ENCODE results near the gene MSRB1. TPM values are rescaled to one million over a fixed set of nuclear protein-coding genes. Genes with fewer than 3 reads are reported as not detected.
"Not testable (repeated sequence)": the region's sequence is repeated elsewhere in the genome, so short reads cannot be mapped to it uniquely, and the experiment has no call there.

MSRB1 gene
- total RNA-seq, 1 donor from 2014 or later, result 3.6 TPM

DNA sequence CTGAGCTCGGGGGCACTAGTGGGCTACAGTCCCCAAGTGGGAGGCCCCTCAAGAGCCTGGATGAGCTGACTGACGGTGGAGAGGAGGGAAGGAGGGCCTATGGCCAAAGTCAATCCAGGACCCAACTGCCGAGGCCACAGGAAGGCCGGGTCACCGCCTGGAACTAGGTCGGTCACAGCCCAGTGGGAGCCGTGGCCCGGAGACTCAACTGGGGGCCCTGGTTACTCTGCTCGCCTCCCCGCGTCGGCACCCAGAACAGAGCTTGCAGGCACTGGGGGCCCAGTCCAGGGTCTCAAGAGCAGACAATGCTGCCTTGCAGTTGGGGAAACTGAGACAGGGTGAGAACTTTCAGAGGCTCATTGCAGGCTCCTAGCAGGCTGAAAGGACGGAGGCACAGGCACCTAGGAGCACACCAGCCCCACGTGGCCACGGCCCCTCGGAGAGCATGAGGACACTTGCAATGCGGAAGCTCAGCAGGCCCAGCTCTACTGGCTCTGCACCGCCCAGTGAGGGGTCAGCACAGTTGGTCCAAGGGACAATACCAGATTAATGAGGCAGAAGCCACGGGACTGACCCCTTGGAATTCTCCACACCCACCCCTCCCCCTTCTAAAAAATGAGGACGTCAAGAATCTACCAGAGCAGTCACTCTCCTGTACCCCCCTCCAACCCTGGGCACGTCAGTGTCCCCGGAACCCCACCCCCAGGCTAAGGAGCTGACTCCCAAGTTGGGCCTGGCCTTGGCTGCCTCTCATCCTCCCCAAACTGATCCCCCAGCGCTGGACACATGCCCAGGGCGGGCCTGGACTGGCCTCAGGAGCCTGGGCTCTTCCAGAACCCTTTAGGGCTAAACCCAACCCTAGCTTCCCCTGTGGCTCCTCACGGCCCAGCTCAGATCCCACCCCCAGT, 27.0 kb downstream of the MSRB1 start:
- no peak for DNase-seq

DNA sequence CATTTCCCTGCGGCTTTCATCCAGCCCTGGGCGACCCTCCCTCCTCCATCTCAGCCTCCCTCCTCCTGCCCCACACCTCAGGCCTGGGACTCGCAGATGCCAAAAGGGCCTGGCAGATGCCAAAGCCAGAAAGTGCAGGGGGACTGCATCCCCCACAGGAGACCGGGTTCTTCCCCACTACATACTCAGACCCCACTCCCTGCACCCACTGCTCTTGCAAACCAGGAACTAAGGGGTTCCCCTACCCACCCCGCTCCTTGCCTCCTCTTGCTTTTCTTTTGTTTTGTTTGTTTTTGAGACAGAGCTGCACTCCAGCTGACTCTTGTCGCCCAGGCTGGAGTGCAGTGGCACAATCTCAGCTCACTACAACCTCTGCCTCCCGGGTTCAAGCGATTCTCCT, 28.0 kb downstream of the MSRB1 start:
- DNase-seq, result no peak

- no peak for DNase-seq
Observed at GRCh38 chr16:1914084-1914608, 28.9 kb downstream of the MSRB1 start.

DNA sequence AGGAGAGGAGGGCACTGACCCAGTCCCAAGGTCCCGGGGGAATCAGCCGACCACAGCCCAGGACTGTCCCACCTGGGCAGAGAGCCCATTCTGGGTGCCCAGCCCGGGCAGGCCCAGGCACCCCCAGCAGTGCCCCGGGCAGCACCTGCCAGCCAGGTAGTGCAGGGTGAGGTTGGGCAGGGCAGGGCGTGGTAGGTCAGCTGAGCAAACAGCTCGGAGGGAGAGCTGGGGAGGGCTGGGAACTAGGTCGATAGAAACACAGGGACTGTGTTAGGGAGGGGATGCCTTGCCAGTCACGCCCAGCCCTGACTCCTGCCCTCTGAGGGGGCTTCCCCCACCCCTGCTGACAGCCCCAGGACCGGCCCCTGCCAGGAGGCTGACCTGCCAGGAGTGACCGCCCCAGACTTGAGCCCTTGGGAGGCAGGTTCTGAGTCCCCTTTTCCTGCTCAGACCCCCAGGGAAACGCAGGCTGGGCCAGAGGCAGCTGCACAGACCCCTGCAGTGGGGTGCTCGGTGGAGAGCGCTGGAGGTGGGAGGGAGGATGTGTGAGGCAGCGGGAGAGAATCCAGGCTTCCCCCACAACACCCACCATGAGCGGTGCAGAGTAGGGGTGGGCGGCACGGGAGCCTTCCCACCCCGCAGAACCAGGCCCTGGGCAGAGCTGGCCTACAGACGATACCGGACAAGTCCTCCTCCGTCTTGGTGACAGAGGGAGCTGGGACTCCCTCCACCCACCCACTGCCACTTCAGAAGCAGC, 29.5 kb downstream of the MSRB1 start:
- no peak for DNase-seq

- DNase-seq, result no peak
Observed at GRCh38 chr16:1912215-1912543, 30.8 kb downstream of the MSRB1 start.

GRCh38 chr16:1911467-1912214, 31.4 kb downstream of the MSRB1 start:
- DNase-seq, result no peak

- DNase-seq, result no peak
Observed at GRCh38 chr16:1909561-1910231, 33.3 kb downstream of the MSRB1 start.

- no peak for DNase-seq
Observed at GRCh38 chr16:1908983-1909382, 34.0 kb downstream of the MSRB1 start.

GRCh38 chr16:1908184-1908583, 34.8 kb downstream of the MSRB1 start:
- no peak for DNase-seq

- no peak for DNase-seq
Observed at GRCh38 chr16:1907226-1907860, 35.7 kb downstream of the MSRB1 start.

GRCh38 chr16:1906846-1907165, 36.2 kb downstream of the MSRB1 start:
- DNase-seq, result no peak

DNA sequence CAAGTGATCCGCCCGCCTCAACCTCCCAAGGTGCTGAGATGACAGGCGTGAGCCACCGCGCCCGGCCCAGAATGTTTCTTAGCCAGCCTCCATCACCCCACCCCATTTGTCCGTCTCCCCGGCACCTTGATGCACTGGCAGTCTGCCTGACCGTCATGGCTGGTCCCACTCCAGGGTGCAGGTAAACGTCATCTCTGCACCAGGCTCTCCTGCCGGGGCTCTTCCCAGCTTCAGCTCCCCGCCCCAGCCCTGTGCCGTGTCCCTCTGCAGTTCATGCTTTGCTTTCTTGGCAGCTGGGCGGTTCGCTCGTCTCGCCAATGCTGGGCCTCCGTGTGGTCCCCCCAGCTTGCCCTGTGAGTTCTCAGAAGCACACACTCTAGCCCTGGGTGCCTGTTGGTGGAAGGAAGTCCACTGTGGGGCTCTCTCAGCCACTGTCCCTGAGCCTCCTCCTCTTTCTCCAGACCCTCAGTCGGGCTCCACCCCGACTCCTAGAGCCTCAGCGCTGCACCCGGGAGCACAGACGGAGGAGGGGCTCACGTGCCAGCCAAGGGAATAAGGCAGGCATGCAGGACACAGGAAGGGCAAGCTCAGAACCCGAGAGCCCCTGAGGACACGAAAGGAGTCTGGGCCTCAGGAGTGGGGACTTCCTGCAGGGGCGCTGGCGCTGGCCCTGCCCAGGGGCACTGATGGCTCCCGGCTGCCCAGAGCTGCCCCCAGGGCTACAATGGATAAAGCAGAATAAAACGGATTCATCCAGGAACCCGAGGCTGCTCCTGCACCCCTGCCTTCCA, 36.7 kb downstream of the MSRB1 start:
- DNase-seq, result no peak

- no peak for DNase-seq
Observed at GRCh38 chr16:1903845-1904840, 38.9 kb downstream of the MSRB1 start.

DNA sequence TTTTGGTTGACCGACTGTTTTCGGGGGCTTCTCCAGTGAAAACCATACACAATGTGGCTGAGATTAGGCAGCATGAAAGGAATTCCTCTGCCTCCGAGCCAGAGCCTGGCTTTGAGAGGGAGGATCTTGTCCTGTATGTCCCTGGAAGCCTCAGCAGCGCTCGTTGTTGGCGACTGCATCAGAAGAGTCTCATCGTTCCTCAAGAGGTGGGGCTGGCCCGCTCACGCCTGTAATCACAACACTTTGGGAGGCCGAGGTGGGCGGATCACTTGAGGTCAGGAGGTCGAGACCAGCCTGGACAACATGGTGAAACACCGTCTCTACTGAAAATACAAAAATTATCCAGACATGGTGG, 39.8 kb downstream of the MSRB1 start:
- no peak for DNase-seq

- no peak for DNase-seq
Observed at GRCh38 chr16:1902547-1903219, 40.3 kb downstream of the MSRB1 start.

- DNase-seq, result no peak
Observed at GRCh38 chr16:1900452-1900774, 42.6 kb downstream of the MSRB1 start.

DNA sequence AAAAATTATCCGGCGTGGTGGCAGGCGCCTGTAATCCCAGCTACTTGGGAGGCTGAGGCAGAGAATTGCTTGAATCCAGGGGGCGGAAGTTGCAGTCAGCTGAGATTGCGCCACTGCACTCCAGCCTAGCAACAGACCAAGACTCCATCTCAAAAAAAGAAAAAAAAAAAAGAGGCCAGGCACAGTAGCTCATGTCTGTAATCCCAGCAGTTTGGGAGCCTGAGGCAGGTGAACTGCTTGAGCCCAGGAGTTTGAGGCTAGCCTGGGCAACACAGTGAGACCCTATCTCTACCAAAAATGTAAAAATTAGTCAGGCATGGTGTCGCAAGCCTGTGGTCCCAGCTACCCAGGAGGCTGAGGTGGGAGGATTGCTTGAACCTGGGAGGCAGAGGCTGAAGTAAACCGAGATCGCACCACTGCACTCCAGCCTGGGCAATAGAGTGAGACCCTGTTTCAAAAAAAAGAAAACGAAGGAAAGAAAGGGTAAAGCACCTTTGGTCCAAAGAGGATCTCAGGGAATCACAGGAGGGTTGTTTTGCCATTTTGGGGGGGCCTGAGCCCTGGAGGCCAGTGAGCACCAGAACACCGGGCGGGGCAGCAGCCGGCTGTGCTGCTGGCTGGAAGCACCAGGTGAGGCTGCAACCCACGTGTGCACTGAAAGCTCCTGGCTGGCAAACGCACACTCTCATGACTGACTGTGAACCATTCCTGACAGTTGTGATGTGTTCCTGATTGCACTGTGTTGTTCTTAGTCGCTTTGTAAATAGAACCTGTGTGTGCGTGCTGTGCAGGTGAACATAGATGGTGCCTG, 43.2 kb downstream of the MSRB1 start:
- DNase-seq, result no peak

DNA sequence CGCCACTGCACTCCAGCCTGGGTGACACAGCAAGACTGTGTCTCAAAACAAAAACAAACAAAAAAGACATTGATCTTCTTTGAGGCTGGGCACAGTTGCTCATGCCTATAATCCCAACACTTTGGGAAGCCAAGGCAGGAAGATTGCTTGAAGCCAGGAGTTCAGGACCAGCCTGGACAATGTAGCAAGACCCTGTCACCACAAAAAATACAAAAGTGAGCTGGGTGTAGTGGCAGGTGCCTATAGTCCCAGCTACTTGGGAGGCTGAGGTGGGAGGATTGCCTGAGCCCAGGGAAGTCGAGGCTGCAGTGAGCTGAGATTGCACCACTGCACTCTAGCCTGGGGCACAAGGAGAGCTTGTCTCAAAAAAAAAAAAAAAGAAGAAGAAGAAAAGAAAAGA, 45.3 kb downstream of the MSRB1 start:
- not testable (repeated sequence) for DNase-seq

Measured in occipital lobe (tissue), 2 donors.